GM19351 (cell line): ENCODE measurements around the gene LTN1.
"Not testable (repeated sequence)": the region's sequence is repeated elsewhere in the genome, so short reads cannot be mapped to it uniquely, and the experiment has no call there.

Experiments used
- ATAC-seq: cut with Tn5 transposase; IDR thresholded peaks from one replicate; pipeline ENCODE4 v1.9.1; 2021; ENCODE audit warnings: mild to moderate bottlenecking, moderate library complexity; ENCODE audit not compliant: unreplicated experiment

Gene LTN1

GRCh38 chr21:28936036-28936435, 56.6 kb downstream of the LTN1 start:
- ATAC-seq: no peak

GRCh38 chr21:28932717-28933116, 60.0 kb downstream of the LTN1 start:
- ATAC-seq: no peak

- ATAC-seq: not testable (repeated sequence)
Observed at GRCh38 chr21:28931708-28932372, 60.8 kb downstream of the LTN1 start.

GRCh38 chr21:28928578-28929420, 63.9 kb downstream of the LTN1 start:
- ATAC-seq: no peak

GRCh38 chr21:28927130-28927529, 65.5 kb downstream of the LTN1 start:
- no peak for ATAC-seq

- ATAC-seq: no peak
Observed at GRCh38 chr21:28923439-28923975, 69.2 kb downstream of the LTN1 start.

GRCh38 chr21:28922368-28922767, 70.3 kb downstream of the LTN1 start:
- ATAC-seq: no peak

GRCh38 chr21:28916150-28916893, 76.4 kb downstream of the LTN1 start:
- no peak for ATAC-seq

- ATAC-seq: no peak
Observed at GRCh38 chr21:28913071-28913470, 79.6 kb downstream of the LTN1 start.

- no peak for ATAC-seq
Observed at GRCh38 chr21:28910280-28910887, 82.3 kb downstream of the LTN1 start.

GRCh38 chr21:28908351-28908750, 84.3 kb downstream of the LTN1 start:
- ATAC-seq: no peak

- no peak for ATAC-seq
Observed at GRCh38 chr21:28906841-28907240, 85.8 kb downstream of the LTN1 start.

- no peak for ATAC-seq
Observed at GRCh38 chr21:28906236-28906635, 86.4 kb downstream of the LTN1 start.

- no peak for ATAC-seq
Observed at GRCh38 chr21:28904961-28905435, 87.7 kb downstream of the LTN1 start.

- ATAC-seq: no peak
Observed at GRCh38 chr21:28903448-28903847, 89.2 kb downstream of the LTN1 start.

GRCh38 chr21:28900481-28900880, 92.2 kb downstream of the LTN1 start:
- no peak for ATAC-seq

GRCh38 chr21:28899744-28900143, 92.9 kb downstream of the LTN1 start:
- ATAC-seq: no peak

- ATAC-seq: no peak
Observed at GRCh38 chr21:28899220-28899619, 93.5 kb downstream of the LTN1 start.

GRCh38 chr21:28893687-28894086, 99.0 kb downstream of the LTN1 start:
- ATAC-seq: no peak

GRCh38 chr21:28892199-28893111, 100.2 kb downstream of the LTN1 start:
- no peak for ATAC-seq
